HEK293 (cell line): ENCODE measurements around the gene PSTPIP1.

ENCODE experiments used
- FEZF1 ChIP-seq: fragments of 450-650 bp; formaldehyde crosslinking; IDR thresholded peaks from 2 replicates; pipeline ENCODE4 v1.5.1; 2016; ENCODE audit warnings: missing biosample characterization, missing genetic modification characterization
- HIC1 ChIP-seq: fragments of 450-650 bp; formaldehyde crosslinking; IDR thresholded peaks from 2 replicates; pipeline ENCODE4 v1.5.1; 2016; ENCODE audit warnings: missing biosample characterization, missing genetic modification characterization
- HOXD13 ChIP-seq: sonication (generic); formaldehyde crosslinking; IDR thresholded peaks from 2 replicates; pipeline ENCODE4 v1.8.0; 2022; ENCODE audit warnings: missing genetic modification reagents, borderline replicate concordance
- IKZF3 ChIP-seq: fragments of 450-650 bp; IDR thresholded peaks from 2 replicates; pipeline ENCODE4 v1.5.0; 2018; ENCODE audit warnings: missing biosample characterization, mild to moderate bottlenecking, missing genetic modification characterization, moderate library complexity
- INSM2 ChIP-seq: fragments of 450-650 bp; formaldehyde crosslinking; IDR thresholded peaks from 2 replicates; pipeline ENCODE4 v1.5.1; 2016; ENCODE audit warnings: missing biosample characterization, missing genetic modification characterization
- KLF1 ChIP-seq: fragments of 450-650 bp; formaldehyde crosslinking; IDR thresholded peaks from 2 replicates; pipeline ENCODE4 v1.5.1; 2016; ENCODE audit warnings: missing biosample characterization, missing genetic modification characterization
- KLF16 ChIP-seq: fragments of 450-650 bp; formaldehyde crosslinking; IDR thresholded peaks from 2 replicates; pipeline ENCODE4 v1.5.1; 2017; ENCODE audit warnings: missing biosample characterization, missing genetic modification characterization
- KLF7 ChIP-seq: fragments of 450-650 bp; formaldehyde crosslinking; IDR thresholded peaks from 2 replicates; pipeline ENCODE4 v1.5.1; 2016; ENCODE audit warnings: missing biosample characterization, missing genetic modification characterization, borderline replicate concordance
- OSR2 ChIP-seq: fragments of 450-650 bp; formaldehyde crosslinking; IDR thresholded peaks from 2 replicates; pipeline ENCODE4 v1.5.1; 2016; ENCODE audit warnings: missing biosample characterization, missing genetic modification characterization
- PBX3 ChIP-seq: sonication (generic); formaldehyde crosslinking; IDR thresholded peaks from 2 replicates; pipeline ENCODE4 v1.8.1; 2022; ENCODE audit warnings: mild to moderate bottlenecking, moderate library complexity, missing genetic modification reagents
- PRDM10 ChIP-seq: fragments of 450-650 bp; formaldehyde crosslinking; IDR thresholded peaks from 2 replicates; pipeline ENCODE4 v1.5.1; 2016; ENCODE audit warnings: missing biosample characterization, missing genetic modification characterization
- PRDM4 ChIP-seq: fragments of 450-650 bp; formaldehyde crosslinking; IDR thresholded peaks from 2 replicates; pipeline ENCODE4 v1.5.1; 2017; ENCODE audit warnings: missing biosample characterization, missing genetic modification characterization
- TRIM28 ChIP-seq: IDR thresholded peaks from 2 replicates; pipeline ENCODE4 v1.6.1; 2011; ENCODE audit warnings: low read length, control low read depth, borderline replicate concordance
- ZFP3 ChIP-seq: fragments of 450-650 bp; formaldehyde crosslinking; IDR thresholded peaks from 2 replicates; pipeline ENCODE4 v1.5.1; 2016; ENCODE audit warnings: low read depth, missing biosample characterization, missing genetic modification characterization
- ZNF138 ChIP-seq: fragments of 450-650 bp; formaldehyde crosslinking; IDR thresholded peaks from 2 replicates; pipeline ENCODE4 v1.5.1; 2016; ENCODE audit warnings: missing biosample characterization, missing genetic modification characterization, borderline replicate concordance
- ZNF202 ChIP-seq: fragments of 450-650 bp; formaldehyde crosslinking; IDR thresholded peaks from 2 replicates; pipeline ENCODE4 v1.5.1; 2016; ENCODE audit warnings: missing biosample characterization, missing genetic modification characterization, borderline replicate concordance
- ZNF239 ChIP-seq: fragments of 450-650 bp; formaldehyde crosslinking; IDR thresholded peaks from 2 replicates; pipeline ENCODE4 v1.5.1; 2016; ENCODE audit warnings: missing biosample characterization, missing genetic modification characterization
- ZNF362 ChIP-seq: fragments of 450-650 bp; formaldehyde crosslinking; IDR thresholded peaks from 2 replicates; pipeline ENCODE4 v1.5.1; 2016; ENCODE audit warnings: missing biosample characterization, missing genetic modification characterization
- ZNF510 ChIP-seq: fragments of 450-650 bp; formaldehyde crosslinking; IDR thresholded peaks from 2 replicates; pipeline ENCODE4 v1.5.1; 2018; ENCODE audit warnings: mild to moderate bottlenecking, missing genetic modification characterization, missing biosample characterization; ENCODE audit not compliant: insufficient replicate concordance
- ZNF529 ChIP-seq: fragments of 450-650 bp; formaldehyde crosslinking; IDR thresholded peaks from 2 replicates; pipeline ENCODE4 v1.5.1; 2017; ENCODE audit warnings: missing genetic modification characterization, missing biosample characterization; ENCODE audit not compliant: insufficient replicate concordance
- ZNF555 ChIP-seq: fragments of 450-650 bp; formaldehyde crosslinking; conservative IDR thresholded peaks from 2 replicates; pipeline ENCODE4 v1.5.1; 2017; ENCODE audit warnings: missing biosample characterization, mild to moderate bottlenecking, missing genetic modification characterization, inconsistent platforms
- ZNF580 ChIP-seq: fragments of 450-650 bp; formaldehyde crosslinking; IDR thresholded peaks from 2 replicates; pipeline ENCODE4 v1.5.1; 2016; ENCODE audit warnings: missing biosample characterization, missing genetic modification characterization
- ZNF585B ChIP-seq: fragments of 450-650 bp; formaldehyde crosslinking; IDR thresholded peaks from 2 replicates; pipeline ENCODE4 v1.5.1; 2016; ENCODE audit warnings: missing biosample characterization, missing genetic modification characterization
- ZNF624 ChIP-seq: fragments of 450-650 bp; formaldehyde crosslinking; IDR thresholded peaks from 2 replicates; pipeline ENCODE4 v1.5.1; 2017; ENCODE audit warnings: missing biosample characterization, missing genetic modification characterization
- ZNF654 ChIP-seq: fragments of 450-650 bp; formaldehyde crosslinking; IDR thresholded peaks from 2 replicates; pipeline ENCODE4 v1.5.1; 2016; ENCODE audit warnings: low read depth, missing biosample characterization, missing genetic modification characterization
- ZNF658 ChIP-seq: fragments of 450-650 bp; formaldehyde crosslinking; IDR thresholded peaks from 2 replicates; pipeline ENCODE4; 2016; ENCODE audit warnings: missing biosample characterization, missing genetic modification characterization

Gene PSTPIP1

GRCh38 chr15:77066971-77067690, 72.2 kb downstream of the PSTPIP1 start (continued):
- peak; percentile 85; the same call in 1 of the 2 replicates for TF ChIP-seq HOXD13 (CRISPR knock-in tag)
- TF ChIP-seq ZNF529 (tag by site-specific recombination) = no peak
- TF ChIP-seq ZNF624 (tag by site-specific recombination) = no peak
- peak; percentile 40; the same call in 1 of the 2 replicates for TF ChIP-seq KLF1 (tag by site-specific recombination)
- no peak; the same call in 1 of the 2 replicates for TF ChIP-seq TRIM28
- peak; percentile 65; the same call in 1 of the 2 replicates for TF ChIP-seq PRDM10 (tag by site-specific recombination)
- peak; percentile 92 for TF ChIP-seq IKZF3
- no peak for TF ChIP-seq ZNF202
- no peak for TF ChIP-seq ZFP3 (tag by site-specific recombination)
- TF ChIP-seq PBX3 = no peak
- TF ChIP-seq FEZF1 (tag by site-specific recombination) = peak; percentile 96
- peak; percentile 78; the same call in 1 of the 2 replicates for TF ChIP-seq KLF16 (tag by site-specific recombination)
- TF ChIP-seq ZNF239 = no peak
- TF ChIP-seq ZNF555 (tag by site-specific recombination) = no peak
- TF ChIP-seq ZNF580 = peak; percentile 91
- TF ChIP-seq INSM2 = peak; percentile 93
- TF ChIP-seq HIC1 (tag by site-specific recombination) = peak; percentile 48; the same call in 1 of the 2 replicates
- no peak for TF ChIP-seq ZNF510 (tag by site-specific recombination)
- TF ChIP-seq OSR2 = peak; percentile 96
- TF ChIP-seq ZNF658 = no peak
- no peak for TF ChIP-seq ZNF138 (tag by site-specific recombination)
- peak; percentile 89; the same call in 1 of the 2 replicates for TF ChIP-seq KLF7 (tag by site-specific recombination)
- TF ChIP-seq PRDM4 (tag by site-specific recombination) = peak; percentile 80
- no peak for TF ChIP-seq ZNF654 (tag by site-specific recombination)
- no peak for TF ChIP-seq ZNF585B (tag by site-specific recombination)
- 0 out of 2 replicates have a peak, but pooled peaks have one; percentile 17 for TF ChIP-seq ZNF362 (tag by site-specific recombination)
